ENCODE results near the gene SERTM1.

DNA sequence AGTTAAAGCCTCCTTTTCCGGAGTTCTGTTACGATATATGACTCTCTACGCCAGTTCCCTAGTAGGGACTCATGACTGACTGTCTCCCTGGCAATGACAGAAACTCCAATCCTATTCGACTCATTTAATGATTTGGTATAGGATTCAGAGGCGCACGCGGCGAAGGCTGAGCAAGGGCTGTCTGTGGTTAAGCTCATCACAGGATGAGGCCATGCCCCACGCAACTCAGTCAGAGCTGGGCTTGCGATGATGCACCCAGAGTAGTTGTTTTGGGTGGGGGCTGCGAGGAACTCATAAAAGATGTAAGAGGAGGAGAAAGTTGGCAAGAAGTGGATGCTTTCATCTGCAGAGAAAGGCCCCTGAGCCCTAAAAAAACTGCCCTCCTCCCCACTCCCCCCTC, 468 bp upstream of the SERTM1 start:
- TF ChIP-seq GABPA (IDR thresholded peaks at IDR 0.05; ENCODE audit: borderline replicate concordance, insufficient read depth, low read length): no peak
- TF ChIP-seq CTCF (IDR thresholded peaks at IDR 0.05; ENCODE audit: control extremely low read depth in 1 of 3, insufficient read depth in 1 of 3, low read depth in 1 of 3, low read length in 3 of 3): no peak
- no peak for TF ChIP-seq KDM1A (IDR thresholded peaks at IDR 0.05; ENCODE audit: borderline replicate concordance, low read length)
- TF ChIP-seq HDAC6 (IDR thresholded peaks at IDR 0.05; ENCODE audit: low read depth, low read length): no peak
- no peak for TF ChIP-seq SP1 (IDR thresholded peaks at IDR 0.05; ENCODE audit: low read depth, low read length)
- TF ChIP-seq SIRT6 (IDR thresholded peaks at IDR 0.05; ENCODE audit: low read length): no peak
- TF ChIP-seq CBX5 (IDR thresholded peaks at IDR 0.05; ENCODE audit: low read depth, low read length): no peak
- TF ChIP-seq CREB1 (IDR thresholded peaks at IDR 0.05): no peak
